GM23338 (cell line): ENCODE results near the gene OST4. TPM values are rescaled to one million over a fixed set of nuclear protein-coding genes. Genes with fewer than 3 reads are reported as not detected.
A peak's percentile ranks its signal among the peaks of the same experiment; 100 is the strongest.

ENCODE experiments used
- ATAC-seq: fragments of 200-7000 bp; cut with Tn5 transposase; 3 replicates; pipeline ENCODE4 v1.9.1; 2020
- DNase-seq: peaks from one replicate; pipeline ENCODE4 v3.0.0-alpha.2; 2015; ENCODE audit warnings: low spot score
- H2AFZ ChIP-seq: fragments of 200-600 bp; sonication (generic); 2 replicates; pipeline ENCODE4 v1.8.0; 2016; ENCODE audit warnings: antibody characterized with exemption, mild to moderate bottlenecking, moderate library complexity
- H3F3A ChIP-seq: fragments of 200-600 bp; sonication (generic); replicated peaks from 2 replicates; pipeline ENCODE4 v1.8.0; 2017; ENCODE audit warnings: antibody characterized with exemption, mixed run types, low read depth
- H3K27ac ChIP-seq: fragments of 200-600 bp; sonication (generic); 2 replicates; pipeline ENCODE4 v1.6.1; 2016; ENCODE audit warnings: low read depth
- H3K27me3 ChIP-seq: fragments of 200-600 bp; sonication (generic); 2 replicates; pipeline ENCODE4 v1.8.0; 2016; ENCODE audit warnings: mild to moderate bottlenecking, mixed run types, moderate library complexity; ENCODE audit not compliant: insufficient read depth
- H3K36me3 ChIP-seq: fragments of 200-600 bp; sonication (generic); 2 replicates; pipeline ENCODE4 v1.8.0; 2016; ENCODE audit warnings: mild to moderate bottlenecking; ENCODE audit not compliant: insufficient read depth
- H3K4me1 ChIP-seq: fragments of 200-600 bp; sonication (generic); 2 replicates; pipeline ENCODE4 v1.8.0; 2016; ENCODE audit warnings: mild to moderate bottlenecking, moderate library complexity; ENCODE audit not compliant: insufficient read depth
- H3K4me2 ChIP-seq: fragments of 200-600 bp; sonication (generic); 2 replicates; pipeline ENCODE4 v1.7.1; 2017; ENCODE audit warnings: mixed run types
- H3K4me3 ChIP-seq: fragments of 200-600 bp; sonication (generic); 2 replicates; pipeline ENCODE4 v1.6.1; 2016; ENCODE audit warnings: mixed run types
- H3K79me2 ChIP-seq: fragments of 200-600 bp; sonication (generic); replicated peaks from 2 replicates; pipeline ENCODE4 v1.8.0; 2017; ENCODE audit warnings: mild to moderate bottlenecking; ENCODE audit not compliant: insufficient read depth
- H3K9me2 ChIP-seq: fragments of 200-600 bp; sonication (generic); 2 replicates; pipeline ENCODE4 v1.8.0; 2017; ENCODE audit not compliant: insufficient read depth
- H4K20me1 ChIP-seq: fragments of 200-600 bp; sonication (generic); replicated peaks from 2 replicates; pipeline ENCODE4 v1.8.0; 2017; ENCODE audit warnings: mild to moderate bottlenecking; ENCODE audit not compliant: insufficient read depth
- H3K27ac Mint-ChIP-seq: 2 replicates; pipeline ENCODE4 v1.8.0; 2020; ENCODE audit warnings: inconsistent platforms, mild to moderate bottlenecking, moderate library complexity, mixed read lengths
- H3K27me3 Mint-ChIP-seq: 3 replicates; pipeline ENCODE4 v1.8.0; 2022; ENCODE audit warnings: low read depth, mild to moderate bottlenecking, moderate library complexity, mixed read lengths, inconsistent platforms; ENCODE audit not compliant: insufficient read depth, poor library complexity
- H3K36me3 Mint-ChIP-seq: 3 replicates; pipeline ENCODE4 v1.8.0; 2021; ENCODE audit warnings: low read depth, mild to moderate bottlenecking, inconsistent platforms, moderate library complexity, mixed read lengths
- H3K4me1 Mint-ChIP-seq: 3 replicates; pipeline ENCODE4 v1.8.0; 2020; ENCODE audit warnings: mild to moderate bottlenecking, inconsistent platforms, mixed read lengths
- H3K4me3 Mint-ChIP-seq: 3 replicates; pipeline ENCODE4 v1.8.0; 2021; ENCODE audit warnings: moderate library complexity, mild to moderate bottlenecking, inconsistent platforms, mixed read lengths
- H3K9me3 Mint-ChIP-seq: 3 replicates; pipeline ENCODE4 v1.8.0; 2020; ENCODE audit warnings: moderate library complexity, mild to moderate bottlenecking, inconsistent platforms, mixed read lengths
- CREB1 ChIP-seq: fragments of 250-450 bp; sonication (Bioruptor Pico); IDR thresholded peaks from 2 replicates; pipeline ENCODE4 v1.5.0; 2020; ENCODE audit warnings: low read depth, mild to moderate bottlenecking, moderate library complexity
- NANOG ChIP-seq: IDR thresholded peaks from 2 replicates; pipeline ENCODE4 v1.6.1; 2016; ENCODE audit warnings: antibody characterized with exemption, borderline replicate concordance
- POLR2AphosphoS5 ChIP-seq: IDR thresholded peaks from 2 replicates; pipeline ENCODE4 v1.6.1; 2016; ENCODE audit warnings: antibody characterized with exemption, low read depth
- STAT1 ChIP-seq: IDR thresholded peaks from one replicate; pipeline ENCODE4 v1.6.1; 2016; ENCODE audit warnings: antibody characterized with exemption; ENCODE audit not compliant: unreplicated experiment
- ZNF331 ChIP-seq: fragments of 250-450 bp; sonication (Bioruptor Pico); IDR thresholded peaks from 2 replicates; pipeline ENCODE4 v1.5.0; 2020; ENCODE audit warnings: low read depth, mild to moderate bottlenecking, moderate library complexity
- polyA plus RNA-seq: library from polyadenylated mRNA; unstranded; fragments of >200 nt; fragmentation: Nextera tagmentation; extraction: Ambion mirVana; gene quantifications from 2 replicates; pipeline ENCODE4 v1.2.1, GENCODE V29; 2016
- total RNA-seq: library from RNA; depleted of rRNA; stranded (reverse); fragments of >200 nt; shearing (Covaris generic); gene quantifications from 2 replicates; pipeline ENCODE4 v1.2.3, GENCODE V29; 2014
- TF ChIP-seq, protein P1 (sequence below): IDR thresholded peaks from one replicate; pipeline ENCODE4 v1.6.1; 2018; ENCODE audit warnings: antibody characterized with exemption; ENCODE audit not compliant: unreplicated experiment
- TF ChIP-seq, protein P2 (sequence below): IDR thresholded peaks from 2 replicates; pipeline ENCODE4 v1.6.1; 2016; ENCODE audit warnings: antibody characterized with exemption

OST4 gene
- total and polyA plus RNA-seq, 2 experiments from 2014 or later = 226 to 568 TPM

DNA sequence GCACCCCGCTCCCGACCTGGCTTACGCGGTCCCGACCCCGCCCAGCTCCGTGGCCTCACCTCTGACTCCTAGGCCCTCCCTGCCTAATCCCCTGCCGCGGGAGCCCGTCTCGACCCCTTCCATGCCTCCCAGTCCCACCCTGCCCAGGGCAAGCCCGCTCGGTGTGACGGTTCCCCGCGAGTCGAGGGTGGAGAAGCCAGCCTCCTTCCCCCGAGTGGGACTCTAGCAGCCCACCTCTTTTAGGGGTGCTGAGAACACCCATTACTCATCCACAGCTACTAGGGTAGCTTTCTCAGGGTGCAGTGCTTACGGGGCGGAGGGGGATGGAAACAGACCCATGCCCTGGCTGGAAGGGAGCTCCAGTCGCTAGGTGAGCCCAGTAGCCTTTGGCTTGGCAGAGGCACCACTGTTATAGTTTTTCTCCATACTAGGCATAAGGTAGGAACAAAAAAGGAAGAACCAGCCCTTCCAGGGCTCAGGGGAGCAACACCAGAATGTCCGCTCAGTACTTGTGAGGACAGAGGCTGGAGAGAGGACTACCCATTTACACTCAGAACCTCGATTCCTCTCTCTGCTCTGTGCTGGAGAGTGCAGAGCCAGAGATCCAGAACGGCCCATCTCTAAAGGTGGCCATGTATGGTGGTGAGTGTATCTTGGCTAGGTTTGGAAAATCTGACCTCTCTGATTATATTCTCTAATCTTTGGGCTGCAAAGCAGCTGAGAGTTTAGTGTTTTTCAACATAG is 19.4 kb downstream of the OST4 start:
- Histone ChIP-seq H2AFZ (peak overlapping the region; percentile 97), H3K36me3 (peaks cover 15% of the 10 kb centered on the region), H3K4me1 (peaks cover 6% of the 10 kb centered on the region; the same call in 1 of the 2 replicates), H3K4me3 (peak overlapping the region; percentile 99), H3K27ac (0 out of 2 replicates have a peak overlapping the region, but pooled peaks have one; percentile 42), H3K79me2 (no peaks in the 10 kb centered on the region), H3K9me2 (no peaks in the 10 kb centered on the region), H3F3A (peaks cover 11% of the 10 kb centered on the region), H3K4me2 (peak overlapping the region; percentile 85), H4K20me1 (no peaks in the 10 kb centered on the region), H3K27me3 (no peaks in the 10 kb centered on the region)
- peaks cover 12% of the 10 kb centered on the region for H3K9me3 Mint-ChIP-seq
- TF ChIP-seq NANOG (no peak), ZNF331 (CRISPR knock-in tag) (no peak), POLR2AphosphoS5 (no peak)
- peak; percentile 48 for ATAC-seq
- peak overlapping the region; percentile 72; the same call in 1 of the 2 replicates for H3K27ac Mint-ChIP-seq
- peak overlapping the region; percentile 95 for H3K4me3 Mint-ChIP-seq
- peaks cover 23% of the 10 kb centered on the region for H3K27me3 Mint-ChIP-seq
- H3K36me3 Mint-ChIP-seq = peaks cover 40% of the 10 kb centered on the region
- peak; percentile 86 for DNase-seq
- H3K4me1 Mint-ChIP-seq = peaks cover 9% of the 10 kb centered on the region; the same call in 2 of the 3 replicates

DNA sequence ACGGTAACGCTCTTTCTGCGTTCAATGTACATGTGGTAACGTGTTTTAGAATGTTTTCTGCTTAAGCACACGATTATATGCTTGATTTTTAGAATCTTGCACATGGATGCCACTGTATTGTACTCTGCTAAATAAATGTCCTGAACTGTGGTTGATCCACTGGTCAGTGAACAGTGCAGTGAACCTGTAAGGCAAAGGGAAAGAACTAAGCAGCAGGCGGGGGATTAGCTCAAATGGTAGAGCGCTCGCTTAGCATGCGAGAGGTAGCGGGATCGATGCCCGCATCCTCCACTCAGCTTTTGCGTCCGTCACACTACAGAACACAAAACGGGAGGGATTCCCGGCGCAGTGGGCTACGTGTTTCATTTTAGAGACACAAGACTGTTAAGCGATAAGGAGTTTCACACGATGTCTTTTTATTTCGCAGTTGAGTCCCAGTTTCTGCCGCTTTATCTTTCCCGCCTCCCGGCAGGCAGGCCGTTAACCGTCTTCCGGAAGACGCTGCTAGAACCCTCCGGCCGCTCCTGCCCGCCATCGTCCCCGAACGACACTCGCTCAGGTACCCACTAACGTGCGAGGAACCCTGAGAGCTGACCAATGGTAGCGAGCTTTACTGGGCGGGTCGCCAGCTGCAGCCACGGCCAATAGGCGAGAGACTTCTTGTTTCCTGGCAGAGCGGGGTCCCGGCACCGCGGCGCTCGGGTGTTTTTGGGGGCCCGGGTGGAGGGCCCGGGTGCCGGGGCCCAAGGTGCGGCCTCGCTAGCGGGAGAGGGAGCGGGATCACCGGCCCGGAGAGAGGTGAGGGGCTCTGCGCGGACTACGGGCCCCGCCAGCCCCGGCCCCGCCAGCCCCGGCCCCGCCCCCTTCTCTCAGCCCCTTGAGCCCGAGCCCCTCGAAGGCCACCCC is 20.2 kb downstream of the OST4 start, which contains the start of gene AGBL5:
AGBL5 (plus strand) TSS at position 673 of the 906 bp plus-strand sequence. CDS start 1,291 bp downstream, outside the sequence.
- peak; percentile 90 for DNase-seq
- peak within 1 kb of the TSS; percentile 80; the same call in 1 of the 2 replicates for H3K27ac ChIP-seq

More for the DNA sequence above, 20.2 kb downstream of the OST4 start, which contains the start of gene AGBL5:
- no peaks in the 10 kb centered on the region for H3K27me3 ChIP-seq
- H3K4me2 ChIP-seq = peak within 1 kb of the TSS; percentile 90
- peaks cover 6% of the 10 kb centered on the region; the same call in 1 of the 2 replicates for H3K4me1 ChIP-seq
- H3K4me3 Mint-ChIP-seq = peak within 1 kb of the TSS; percentile 95
- no peaks in the 10 kb centered on the region for H3K79me2 ChIP-seq
- H3K9me2 ChIP-seq = no peaks in the 10 kb centered on the region
- peaks cover 11% of the 10 kb centered on the region for H3F3A ChIP-seq
- peaks cover 12% of the 10 kb centered on the region for H3K9me3 Mint-ChIP-seq
- H3K36me3 ChIP-seq = peaks cover 15% of the 10 kb centered on the region
- no peak; the same call in 1 of the 2 replicates for TF ChIP-seq NANOG
- TF ChIP-seq, protein P1, sequence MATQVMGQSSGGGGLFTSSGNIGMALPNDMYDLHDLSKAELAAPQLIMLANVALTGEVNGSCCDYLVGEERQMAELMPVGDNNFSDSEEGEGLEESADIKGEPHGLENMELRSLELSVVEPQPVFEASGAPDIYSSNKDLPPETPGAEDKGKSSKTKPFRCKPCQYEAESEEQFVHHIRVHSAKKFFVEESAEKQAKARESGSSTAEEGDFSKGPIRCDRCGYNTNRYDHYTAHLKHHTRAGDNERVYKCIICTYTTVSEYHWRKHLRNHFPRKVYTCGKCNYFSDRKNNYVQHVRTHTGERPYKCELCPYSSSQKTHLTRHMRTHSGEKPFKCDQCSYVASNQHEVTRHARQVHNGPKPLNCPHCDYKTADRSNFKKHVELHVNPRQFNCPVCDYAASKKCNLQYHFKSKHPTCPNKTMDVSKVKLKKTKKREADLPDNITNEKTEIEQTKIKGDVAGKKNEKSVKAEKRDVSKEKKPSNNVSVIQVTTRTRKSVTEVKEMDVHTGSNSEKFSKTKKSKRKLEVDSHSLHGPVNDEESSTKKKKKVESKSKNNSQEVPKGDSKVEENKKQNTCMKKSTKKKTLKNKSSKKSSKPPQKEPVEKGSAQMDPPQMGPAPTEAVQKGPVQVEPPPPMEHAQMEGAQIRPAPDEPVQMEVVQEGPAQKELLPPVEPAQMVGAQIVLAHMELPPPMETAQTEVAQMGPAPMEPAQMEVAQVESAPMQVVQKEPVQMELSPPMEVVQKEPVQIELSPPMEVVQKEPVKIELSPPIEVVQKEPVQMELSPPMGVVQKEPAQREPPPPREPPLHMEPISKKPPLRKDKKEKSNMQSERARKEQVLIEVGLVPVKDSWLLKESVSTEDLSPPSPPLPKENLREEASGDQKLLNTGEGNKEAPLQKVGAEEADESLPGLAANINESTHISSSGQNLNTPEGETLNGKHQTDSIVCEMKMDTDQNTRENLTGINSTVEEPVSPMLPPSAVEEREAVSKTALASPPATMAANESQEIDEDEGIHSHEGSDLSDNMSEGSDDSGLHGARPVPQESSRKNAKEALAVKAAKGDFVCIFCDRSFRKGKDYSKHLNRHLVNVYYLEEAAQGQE = no peak
- no peak for TF ChIP-seq STAT1
- peak; percentile 58 for TF ChIP-seq CREB1
- TF ChIP-seq, protein P2, sequence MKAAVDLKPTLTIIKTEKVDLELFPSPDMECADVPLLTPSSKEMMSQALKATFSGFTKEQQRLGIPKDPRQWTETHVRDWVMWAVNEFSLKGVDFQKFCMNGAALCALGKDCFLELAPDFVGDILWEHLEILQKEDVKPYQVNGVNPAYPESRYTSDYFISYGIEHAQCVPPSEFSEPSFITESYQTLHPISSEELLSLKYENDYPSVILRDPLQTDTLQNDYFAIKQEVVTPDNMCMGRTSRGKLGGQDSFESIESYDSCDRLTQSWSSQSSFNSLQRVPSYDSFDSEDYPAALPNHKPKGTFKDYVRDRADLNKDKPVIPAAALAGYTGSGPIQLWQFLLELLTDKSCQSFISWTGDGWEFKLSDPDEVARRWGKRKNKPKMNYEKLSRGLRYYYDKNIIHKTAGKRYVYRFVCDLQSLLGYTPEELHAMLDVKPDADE = peak; percentile 56
- peak; percentile 75 for TF ChIP-seq POLR2AphosphoS5
- H3K27me3 Mint-ChIP-seq = peaks cover 23% of the 10 kb centered on the region
- H3K27ac Mint-ChIP-seq = peak within 1 kb of the TSS; percentile 94
- H3K4me1 Mint-ChIP-seq = peaks cover 9% of the 10 kb centered on the region; the same call in 2 of the 3 replicates
- H2AFZ ChIP-seq = peak within 1 kb of the TSS; percentile 99
- peak; percentile 54 for ATAC-seq
- H4K20me1 ChIP-seq = no peaks in the 10 kb centered on the region
- H3K4me3 ChIP-seq = peak within 1 kb of the TSS; percentile 99
- H3K36me3 Mint-ChIP-seq = peaks cover 36% of the 10 kb centered on the region
